ENCODE results near the gene COMT.
A peak's percentile ranks its signal among the peaks of the same experiment; 100 is the strongest.

COMT gene

DNA sequence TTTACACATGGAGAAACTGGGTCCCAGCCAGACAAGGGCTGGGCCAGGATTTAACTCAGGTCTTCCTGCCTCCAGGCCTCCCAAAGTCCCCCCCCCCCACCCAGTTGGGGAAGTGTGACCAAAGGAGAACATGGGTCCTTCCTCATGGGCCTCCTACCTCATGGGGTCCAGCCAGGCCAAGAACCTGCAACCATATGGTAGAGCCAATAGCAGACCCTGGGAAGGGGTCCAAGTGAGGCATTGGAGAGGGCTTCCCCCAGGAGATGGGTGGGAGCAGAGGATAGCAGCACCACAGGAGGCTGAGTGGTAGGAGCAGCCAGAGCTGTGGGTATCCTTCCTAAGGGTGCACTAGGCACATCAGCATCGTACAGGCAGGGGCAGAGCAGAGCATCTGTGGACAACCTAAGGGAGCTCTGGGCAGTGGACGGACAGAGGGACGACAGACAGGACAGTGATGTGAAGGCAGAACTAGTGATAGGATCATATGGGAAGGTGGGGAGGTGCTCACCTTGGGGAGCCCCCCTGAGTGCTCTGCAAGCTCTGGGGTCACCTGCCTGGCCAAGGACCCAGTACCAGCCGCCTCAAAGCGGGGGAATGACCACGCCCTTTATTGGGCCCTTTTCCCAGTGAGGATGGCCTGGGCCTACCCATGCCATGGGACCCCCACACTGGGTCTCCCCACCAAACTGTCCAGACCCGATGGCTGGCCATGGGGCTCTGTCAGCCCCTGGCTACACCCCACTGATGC lies 70.6 kb downstream of the COMT start:
- TF ChIP-seq, protein P1, sequence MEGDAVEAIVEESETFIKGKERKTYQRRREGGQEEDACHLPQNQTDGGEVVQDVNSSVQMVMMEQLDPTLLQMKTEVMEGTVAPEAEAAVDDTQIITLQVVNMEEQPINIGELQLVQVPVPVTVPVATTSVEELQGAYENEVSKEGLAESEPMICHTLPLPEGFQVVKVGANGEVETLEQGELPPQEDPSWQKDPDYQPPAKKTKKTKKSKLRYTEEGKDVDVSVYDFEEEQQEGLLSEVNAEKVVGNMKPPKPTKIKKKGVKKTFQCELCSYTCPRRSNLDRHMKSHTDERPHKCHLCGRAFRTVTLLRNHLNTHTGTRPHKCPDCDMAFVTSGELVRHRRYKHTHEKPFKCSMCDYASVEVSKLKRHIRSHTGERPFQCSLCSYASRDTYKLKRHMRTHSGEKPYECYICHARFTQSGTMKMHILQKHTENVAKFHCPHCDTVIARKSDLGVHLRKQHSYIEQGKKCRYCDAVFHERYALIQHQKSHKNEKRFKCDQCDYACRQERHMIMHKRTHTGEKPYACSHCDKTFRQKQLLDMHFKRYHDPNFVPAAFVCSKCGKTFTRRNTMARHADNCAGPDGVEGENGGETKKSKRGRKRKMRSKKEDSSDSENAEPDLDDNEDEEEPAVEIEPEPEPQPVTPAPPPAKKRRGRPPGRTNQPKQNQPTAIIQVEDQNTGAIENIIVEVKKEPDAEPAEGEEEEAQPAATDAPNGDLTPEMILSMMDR (IDR thresholded peaks at IDR 0.05; ENCODE audit: insufficient read depth, missing control alignments), result no peak
- no peak for FAIRE-seq
- DNase-seq (ENCODE audit: insufficient read length, low spot score), result no peak

DNA sequence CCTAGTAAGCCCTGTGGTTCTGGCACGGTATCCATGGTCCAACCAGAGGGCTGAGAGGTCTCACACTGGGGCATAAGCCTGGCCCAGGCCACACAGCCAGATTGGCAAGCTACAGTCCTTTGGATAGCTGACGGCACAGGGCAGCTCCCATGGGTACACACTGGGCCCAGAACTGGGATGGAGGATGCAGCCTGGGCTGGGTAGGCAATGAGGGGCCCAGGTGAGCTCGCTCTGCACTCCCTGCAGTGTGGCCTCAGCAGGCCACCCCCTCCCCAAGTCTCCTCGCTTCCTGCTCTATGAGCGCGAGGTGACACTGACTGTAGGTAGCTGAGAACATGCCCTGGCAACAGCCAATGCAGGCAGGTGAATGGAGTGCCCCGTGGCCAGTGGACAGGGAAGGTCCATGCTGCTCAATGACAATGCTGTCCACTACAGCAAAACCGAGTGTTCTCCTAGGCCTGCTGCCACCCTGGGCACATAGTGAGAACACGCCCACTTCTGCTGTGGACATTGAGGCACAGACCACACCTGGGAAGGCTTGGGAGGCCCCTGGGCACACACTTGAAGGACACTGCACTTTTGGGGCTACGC lies 71.3 kb downstream of the COMT start:
- TF ChIP-seq, protein P1 (IDR thresholded peaks at IDR 0.05; ENCODE audit: insufficient read depth, missing control alignments), result no peak
- DNase-seq (ENCODE audit: insufficient read length, low spot score) (no peak), FAIRE-seq (no peak)

DNA sequence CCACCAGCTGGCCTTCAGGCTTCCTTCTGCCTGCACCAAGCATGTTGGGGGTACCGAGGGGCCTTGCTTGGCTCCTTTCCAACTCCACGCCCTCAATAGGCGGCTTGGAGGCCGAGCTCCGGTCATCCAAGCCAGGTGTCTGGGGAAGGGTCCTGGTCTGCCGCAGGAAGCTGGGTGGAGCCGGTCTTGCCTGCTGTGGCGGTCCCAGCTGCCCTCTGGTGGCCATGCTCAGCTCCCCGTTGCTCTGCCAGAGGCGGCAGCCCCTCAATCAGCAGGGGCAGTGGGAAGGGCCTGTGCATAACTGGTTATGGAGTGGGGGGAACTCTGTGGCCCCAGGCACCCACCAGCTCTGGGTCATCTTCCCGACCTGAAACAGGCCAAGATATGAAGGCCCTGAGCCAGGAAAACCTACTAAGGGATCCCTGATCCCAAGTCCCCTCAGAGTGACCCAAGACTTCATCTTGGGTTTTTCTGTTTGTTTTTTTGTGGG lies 71.9 kb downstream of the COMT start:
- FAIRE-seq (no peak), DNase-seq (ENCODE audit: insufficient read length, low spot score) (peak; percentile 77)
- TF ChIP-seq, protein P1 (IDR thresholded peaks at IDR 0.05; ENCODE audit: insufficient read depth, missing control alignments), result peak; percentile 62

DNA sequence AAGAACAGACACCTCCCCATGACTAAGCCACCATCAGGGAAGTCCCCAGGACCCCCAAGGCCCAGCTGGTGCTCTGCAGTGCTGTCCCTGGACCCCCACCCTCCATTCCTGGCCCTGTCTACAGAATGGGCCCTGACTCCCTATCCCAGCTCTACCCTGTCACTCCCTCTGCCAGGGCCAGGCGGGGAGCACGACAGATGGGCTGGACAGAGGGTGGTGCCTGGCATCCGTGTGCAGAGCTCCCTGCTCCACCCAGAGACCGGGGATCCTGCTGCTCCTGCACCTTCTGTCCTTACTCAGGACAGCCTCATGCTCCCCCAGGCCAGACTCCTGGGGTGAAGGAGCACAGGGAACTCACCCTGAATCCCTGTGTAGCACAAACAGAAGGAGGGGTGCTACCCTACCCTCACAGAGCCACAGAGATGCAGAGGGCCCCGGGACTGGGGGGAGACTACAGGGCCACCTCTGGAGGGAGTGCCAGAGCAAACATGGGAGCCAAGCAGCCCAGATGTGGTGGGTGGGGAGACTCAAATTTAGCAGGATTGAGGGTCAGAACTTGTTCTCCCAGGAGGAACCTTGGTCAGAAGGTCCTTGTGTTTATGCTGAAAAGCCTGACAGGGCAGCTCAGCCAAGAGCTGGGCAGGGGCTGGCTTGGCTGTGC lies 73.1 kb downstream of the COMT start:
- TF ChIP-seq, protein P1 (IDR thresholded peaks at IDR 0.05; ENCODE audit: insufficient read depth, missing control alignments), result no peak
- DNase-seq (ENCODE audit: insufficient read length, low spot score) (no peak), FAIRE-seq (no peak)

DNA sequence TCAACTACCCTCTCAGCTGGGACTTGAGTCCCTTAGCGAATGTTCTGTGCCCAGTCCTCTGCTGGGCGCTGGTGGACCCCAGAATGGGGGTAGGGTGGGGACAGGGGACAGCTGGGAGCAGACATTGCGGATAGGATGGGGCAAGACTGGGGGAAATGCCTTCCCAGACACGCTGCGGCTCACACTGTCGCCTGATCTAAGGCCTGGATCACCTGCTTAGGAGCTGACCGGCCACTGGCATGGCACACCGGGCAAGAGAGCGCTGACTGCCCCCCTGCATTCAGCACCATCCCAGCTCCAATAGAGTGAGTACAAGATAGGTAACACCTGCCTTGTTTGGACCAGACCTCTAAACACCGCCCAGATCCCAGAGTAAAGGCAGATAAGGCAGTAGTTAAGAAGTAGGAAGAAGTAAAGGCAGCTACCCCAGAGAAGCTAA lies 73.6 kb downstream of the COMT start:
- FAIRE-seq (no peak), DNase-seq (ENCODE audit: insufficient read length, low spot score) (no peak)
- TF ChIP-seq, protein P1 (IDR thresholded peaks at IDR 0.05; ENCODE audit: insufficient read depth, missing control alignments), result no peak

DNA sequence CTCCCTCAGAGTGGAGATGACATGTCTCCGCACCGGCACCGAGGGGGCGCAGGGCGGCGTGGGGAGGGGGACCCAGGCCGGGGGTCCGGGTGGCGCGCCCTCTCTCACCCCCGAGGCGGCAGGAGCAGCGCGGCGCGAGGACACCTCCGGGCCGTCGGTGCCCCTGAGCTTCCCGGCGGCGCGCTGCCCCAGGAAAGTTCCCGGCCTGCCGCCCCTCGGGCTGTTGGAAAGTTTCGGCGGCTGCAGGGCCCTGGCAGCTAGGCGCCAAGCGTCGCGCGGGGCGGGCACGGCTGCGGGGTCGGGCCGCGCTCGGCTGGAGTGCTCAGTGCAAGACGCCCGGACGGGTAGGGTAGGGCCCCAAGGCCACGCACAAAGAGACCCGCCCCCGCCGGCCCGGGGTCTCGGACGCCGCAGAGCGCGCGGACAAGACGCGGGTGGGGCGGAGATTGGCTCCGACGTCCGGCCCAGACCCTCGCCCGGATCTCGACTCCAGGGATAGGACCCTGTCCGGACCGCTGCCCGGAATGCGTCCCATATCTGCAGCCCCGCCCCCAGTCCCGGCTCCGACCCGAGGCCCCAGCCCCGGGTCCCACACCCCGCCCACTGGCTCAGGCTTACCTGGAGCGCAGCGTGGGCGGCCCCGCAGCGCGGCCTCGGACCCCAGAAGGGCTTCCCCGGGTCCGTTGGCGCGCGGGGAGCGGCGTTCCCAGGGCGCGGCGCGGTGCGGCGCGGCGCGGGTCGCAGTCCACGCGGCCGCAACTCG lies 74.6 kb downstream of the COMT start:
- TF ChIP-seq, protein P1 (IDR thresholded peaks at IDR 0.05; ENCODE audit: insufficient read depth, missing control alignments), result no peak
- DNase-seq (ENCODE audit: insufficient read length, low spot score) (no peak), FAIRE-seq (no peak)
